ENCODE results near the gene VEZT.

Gene VEZT

DNA sequence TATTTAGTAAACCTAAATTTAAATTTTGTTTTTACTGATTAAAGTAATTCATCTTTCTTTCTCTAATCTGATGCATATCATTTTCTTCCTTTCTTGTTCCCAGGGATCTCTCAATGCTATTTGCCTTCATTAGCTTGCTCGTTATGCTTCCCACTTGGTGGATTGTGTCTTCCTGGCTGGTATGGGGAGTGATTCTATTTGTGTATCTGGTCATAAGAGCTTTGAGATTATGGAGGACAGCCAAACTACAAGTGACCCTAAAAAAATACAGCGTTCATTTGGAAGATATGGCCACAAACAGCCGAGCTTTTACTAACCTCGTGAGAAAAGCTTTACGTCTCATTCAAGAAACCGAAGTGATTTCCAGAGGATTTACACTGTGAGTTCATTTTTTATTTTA, 48.6 kb downstream of the VEZT start:
- Histone ChIP-seq H3K27me3 (ENCODE audit: control insufficient read depth, insufficient read depth, low read length) (no peaks in the 10 kb centered on the region), H3K4me2 (ENCODE audit: low read length) (no peak overlapping the region), H3K4me3 (ENCODE audit: low read length) (no peak overlapping the region), H3K36me3 (ENCODE audit: insufficient read depth, low read length) (peaks cover 18% of the 10 kb centered on the region), H3K9ac (ENCODE audit: low read depth, low read length) (no peak overlapping the region), H3K4me1 (ENCODE audit: control insufficient read depth, insufficient read depth, low read length) (no peaks in the 10 kb centered on the region), H3K9me3 (replicated peaks; ENCODE audit: low read length) (no peaks in the 10 kb centered on the region)

DNA sequence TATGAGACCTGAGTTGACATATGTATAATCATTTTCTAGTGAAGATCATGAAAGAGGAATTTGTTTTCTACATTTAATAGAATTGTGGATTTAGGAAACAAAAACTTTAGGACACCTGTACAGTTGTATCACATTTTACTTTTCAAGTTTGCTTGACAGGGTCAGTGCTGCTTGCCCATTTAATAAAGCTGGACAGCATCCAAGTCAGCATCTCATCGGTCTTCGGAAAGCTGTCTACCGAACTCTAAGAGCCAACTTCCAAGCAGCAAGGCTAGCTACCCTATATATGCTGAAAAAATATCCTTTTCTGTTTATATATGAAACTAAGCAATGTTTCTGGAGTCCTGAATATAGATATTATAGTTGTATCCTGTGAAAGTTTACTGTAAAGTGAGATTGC, 52.3 kb downstream of the VEZT start:
- no peak overlapping the region for H3K9ac ChIP-seq (ENCODE audit: low read depth, low read length)
- no peak overlapping the region for H3K4me2 ChIP-seq (ENCODE audit: low read length)
- no peaks in the 10 kb centered on the region for H3K4me1 ChIP-seq (ENCODE audit: control insufficient read depth, insufficient read depth, low read length)
- H3K4me3 ChIP-seq (ENCODE audit: low read length), result no peak overlapping the region
- H3K27me3 ChIP-seq (ENCODE audit: control insufficient read depth, insufficient read depth, low read length), result no peaks in the 10 kb centered on the region
- H3K9me3 ChIP-seq (replicated peaks; ENCODE audit: low read length), result no peaks in the 10 kb centered on the region
- peaks cover 18% of the 10 kb centered on the region for H3K36me3 ChIP-seq (ENCODE audit: insufficient read depth, low read length)

DNA sequence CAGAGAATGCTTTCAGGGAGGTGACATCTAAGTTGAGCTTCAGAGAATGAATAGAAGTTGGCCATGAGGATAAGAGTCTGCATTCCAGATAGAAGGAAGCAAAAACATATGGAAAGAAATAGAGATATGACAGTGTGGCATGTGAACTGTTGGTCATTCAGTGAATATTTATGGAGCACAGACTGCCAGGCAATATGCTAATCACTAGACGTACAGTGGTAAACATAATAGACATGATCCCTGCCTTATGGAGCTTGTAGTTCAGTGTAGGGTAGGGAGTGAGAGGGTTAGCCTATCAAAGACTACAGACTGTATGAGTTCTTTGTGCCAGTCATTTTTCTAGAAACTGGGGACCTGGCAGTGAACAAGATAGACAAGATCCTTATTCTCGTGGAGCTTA, 53.9 kb downstream of the VEZT start:
- H3K9ac ChIP-seq (ENCODE audit: low read depth, low read length), result no peak overlapping the region
- no peak overlapping the region for H3K4me3 ChIP-seq (ENCODE audit: low read length)
- H3K36me3 ChIP-seq (ENCODE audit: insufficient read depth, low read length), result peaks cover 18% of the 10 kb centered on the region
- no peak overlapping the region for H3K4me2 ChIP-seq (ENCODE audit: low read length)
- H3K9me3 ChIP-seq (replicated peaks; ENCODE audit: low read length), result no peaks in the 10 kb centered on the region
- H3K27me3 ChIP-seq (ENCODE audit: control insufficient read depth, insufficient read depth, low read length), result no peaks in the 10 kb centered on the region
- H3K4me1 ChIP-seq (ENCODE audit: control insufficient read depth, insufficient read depth, low read length), result no peaks in the 10 kb centered on the region

DNA sequence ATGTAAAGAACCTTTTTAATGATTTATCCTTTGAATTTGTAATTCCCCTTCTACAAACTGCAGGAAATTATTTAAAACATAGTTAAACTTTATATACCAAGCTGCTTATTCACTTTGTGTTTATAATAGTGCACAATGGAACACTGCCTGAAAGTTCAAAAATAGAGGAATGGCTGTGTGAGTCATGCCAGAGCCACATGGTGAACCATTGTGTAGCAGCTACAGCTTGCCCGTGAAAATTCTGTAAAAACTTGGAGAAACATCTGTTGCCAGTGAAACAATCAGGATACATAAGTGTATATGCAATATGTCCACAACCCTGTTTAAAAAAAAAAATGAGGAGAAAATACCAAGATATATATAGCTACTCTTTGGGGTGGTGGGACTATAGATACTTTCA, 59.5 kb downstream of the VEZT start:
- peak overlapping the region; percentile 34 for H3K4me2 ChIP-seq (ENCODE audit: low read length)

DNA sequence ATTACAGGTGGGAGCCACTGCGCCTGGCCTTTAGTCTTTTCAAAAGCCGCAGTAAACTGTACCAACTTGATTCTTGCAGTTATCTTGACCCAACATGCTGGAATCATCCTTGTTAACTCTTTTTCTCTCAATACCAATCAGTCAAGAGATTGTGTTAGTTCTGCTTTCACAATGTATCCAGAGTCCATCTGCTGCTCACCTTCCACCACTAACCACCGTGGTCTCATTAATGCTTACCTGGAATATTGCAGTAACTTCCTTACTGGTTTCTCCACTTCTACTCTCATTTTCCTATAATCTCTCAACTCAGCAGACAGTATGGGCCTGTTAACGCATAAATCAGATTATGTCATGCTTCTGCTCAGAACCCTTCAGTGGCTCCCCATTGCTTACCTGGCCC, 62.2 kb downstream of the VEZT start:
- Histone ChIP-seq H3K9me3 (replicated peaks; ENCODE audit: low read length) (no peaks in the 10 kb centered on the region), H3K4me2 (ENCODE audit: low read length) (no peak overlapping the region), H3K9ac (ENCODE audit: low read depth, low read length) (no peak overlapping the region), H3K36me3 (ENCODE audit: insufficient read depth, low read length) (peaks cover 21% of the 10 kb centered on the region), H3K4me3 (ENCODE audit: low read length) (no peak overlapping the region), H3K27me3 (ENCODE audit: control insufficient read depth, insufficient read depth, low read length) (no peaks in the 10 kb centered on the region), H3K4me1 (ENCODE audit: control insufficient read depth, insufficient read depth, low read length) (peaks cover 14% of the 10 kb centered on the region)

More for the DNA sequence above, 59.5 kb downstream of the VEZT start:
- Histone ChIP-seq H3K4me3 (ENCODE audit: low read length) (no peak overlapping the region), H3K36me3 (ENCODE audit: insufficient read depth, low read length) (peaks cover under 1% of the 10 kb centered on the region), H3K27me3 (ENCODE audit: control insufficient read depth, insufficient read depth, low read length) (no peaks in the 10 kb centered on the region), H3K4me1 (ENCODE audit: control insufficient read depth, insufficient read depth, low read length) (peaks cover 14% of the 10 kb centered on the region), H3K9ac (ENCODE audit: low read depth, low read length) (no peak overlapping the region), H3K9me3 (replicated peaks; ENCODE audit: low read length) (no peaks in the 10 kb centered on the region)

DNA sequence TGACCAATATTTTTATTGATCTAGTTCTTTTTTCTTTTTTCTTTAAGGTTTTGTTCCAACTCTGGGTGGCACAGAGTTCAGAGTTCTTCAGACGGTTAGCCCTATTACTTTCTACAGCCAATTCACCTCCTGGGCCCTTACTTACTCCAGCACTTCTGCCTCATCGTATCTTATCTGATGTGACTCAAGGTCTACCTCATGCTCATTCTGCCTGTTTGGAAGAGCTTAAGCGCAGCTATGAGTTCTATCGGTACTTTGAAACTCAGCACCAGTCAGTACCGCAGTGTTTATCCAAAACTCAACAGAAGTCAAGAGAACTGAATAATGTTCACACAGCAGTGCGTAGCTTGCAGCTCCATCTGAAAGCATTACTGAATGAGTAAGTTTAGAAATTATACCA, 64.7 kb downstream of the VEZT start:
- Histone ChIP-seq H3K4me2 (ENCODE audit: low read length) (no peak overlapping the region), H3K9ac (ENCODE audit: low read depth, low read length) (no peak overlapping the region), H3K4me3 (ENCODE audit: low read length) (no peak overlapping the region), H3K27me3 (ENCODE audit: control insufficient read depth, insufficient read depth, low read length) (no peaks in the 10 kb centered on the region), H3K36me3 (ENCODE audit: insufficient read depth, low read length) (peaks cover 25% of the 10 kb centered on the region), H3K9me3 (replicated peaks; ENCODE audit: low read length) (no peaks in the 10 kb centered on the region), H3K4me1 (ENCODE audit: control insufficient read depth, insufficient read depth, low read length) (peaks cover 8% of the 10 kb centered on the region)

DNA sequence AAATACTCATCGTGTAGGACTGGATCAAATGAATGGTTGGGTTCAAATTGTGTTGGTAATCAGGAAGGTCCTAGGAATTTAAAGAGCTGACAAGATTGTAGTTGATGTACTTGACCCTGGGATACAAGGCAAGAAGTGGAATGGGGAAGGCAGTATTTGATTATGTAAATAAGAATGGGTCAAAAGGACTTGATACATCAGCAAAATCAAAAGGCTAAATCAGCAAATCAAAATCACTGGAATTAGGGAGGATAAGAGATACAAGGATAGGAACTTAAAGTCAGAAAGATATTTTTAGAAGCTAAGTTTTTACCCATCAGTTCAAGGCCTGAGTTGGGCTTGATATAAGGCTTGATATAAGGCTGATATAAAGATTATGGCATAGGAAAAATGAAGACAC, 65.8 kb downstream of the VEZT start:
- Histone ChIP-seq H3K27me3 (ENCODE audit: control insufficient read depth, insufficient read depth, low read length) (no peaks in the 10 kb centered on the region), H3K36me3 (ENCODE audit: insufficient read depth, low read length) (peaks cover 25% of the 10 kb centered on the region), H3K4me2 (ENCODE audit: low read length) (no peak overlapping the region), H3K4me1 (ENCODE audit: control insufficient read depth, insufficient read depth, low read length) (peaks cover 2% of the 10 kb centered on the region), H3K4me3 (ENCODE audit: low read length) (no peak overlapping the region), H3K9me3 (replicated peaks; ENCODE audit: low read length) (no peaks in the 10 kb centered on the region), H3K9ac (ENCODE audit: low read depth, low read length) (no peak overlapping the region)

DNA sequence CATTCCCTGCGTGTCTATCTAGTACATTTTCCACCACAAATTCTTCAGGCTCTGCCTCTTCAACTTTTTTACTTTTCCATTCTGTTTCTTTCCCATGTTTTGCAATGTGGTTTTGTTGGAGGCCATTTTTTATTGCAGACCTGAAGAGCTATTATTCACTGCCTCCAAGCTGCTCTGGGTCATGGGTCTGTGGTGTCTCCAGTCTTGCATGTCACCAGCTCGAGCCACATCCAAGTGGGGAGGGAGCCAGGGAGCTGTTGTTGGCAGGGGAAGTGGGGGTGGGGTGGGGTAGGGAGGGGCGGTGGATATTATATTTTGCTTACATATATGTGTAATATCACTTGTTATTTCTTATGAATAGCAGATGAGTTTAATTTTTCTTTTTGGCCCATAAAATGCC, 69.1 kb downstream of the VEZT start:
- Histone ChIP-seq H3K9me3 (replicated peaks; ENCODE audit: low read length) (no peaks in the 10 kb centered on the region), H3K9ac (ENCODE audit: low read depth, low read length) (no peak overlapping the region), H3K4me1 (ENCODE audit: control insufficient read depth, insufficient read depth, low read length) (peaks cover 2% of the 10 kb centered on the region), H3K36me3 (ENCODE audit: insufficient read depth, low read length) (peaks cover 25% of the 10 kb centered on the region), H3K4me2 (ENCODE audit: low read length) (no peak overlapping the region), H3K27me3 (ENCODE audit: control insufficient read depth, insufficient read depth, low read length) (no peaks in the 10 kb centered on the region), H3K4me3 (ENCODE audit: low read length) (no peak overlapping the region)

DNA sequence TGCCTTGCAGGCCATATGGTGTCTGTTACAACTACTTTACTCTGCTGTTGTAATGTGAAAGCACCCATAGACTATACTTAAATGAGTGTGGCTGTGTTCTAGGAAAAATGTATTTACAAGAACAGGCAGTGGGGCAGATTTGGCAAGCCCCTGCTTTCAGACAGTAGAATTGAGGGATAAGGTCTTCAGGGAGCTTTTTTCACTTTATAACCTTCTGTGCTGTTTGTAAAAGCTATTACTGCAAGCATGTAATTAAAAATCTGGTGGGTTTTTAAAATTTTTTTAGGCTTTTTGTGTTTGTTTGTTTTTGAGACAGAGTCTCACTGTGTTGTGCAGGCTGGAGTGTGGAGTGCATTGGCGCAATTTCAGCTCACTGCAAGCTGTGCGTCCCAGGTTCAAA, 73.9 kb downstream of the VEZT start:
- no peaks in the 10 kb centered on the region for H3K27me3 ChIP-seq (ENCODE audit: control insufficient read depth, insufficient read depth, low read length)
- H3K36me3 ChIP-seq (ENCODE audit: insufficient read depth, low read length), result peaks cover 21% of the 10 kb centered on the region
- no peak overlapping the region for H3K4me2 ChIP-seq (ENCODE audit: low read length)
- peaks cover 2% of the 10 kb centered on the region for H3K4me1 ChIP-seq (ENCODE audit: control insufficient read depth, insufficient read depth, low read length)
- H3K9me3 ChIP-seq (replicated peaks; ENCODE audit: low read length), result no peaks in the 10 kb centered on the region
- H3K9ac ChIP-seq (ENCODE audit: low read depth, low read length), result no peak overlapping the region
- no peak overlapping the region for H3K4me3 ChIP-seq (ENCODE audit: low read length)

DNA sequence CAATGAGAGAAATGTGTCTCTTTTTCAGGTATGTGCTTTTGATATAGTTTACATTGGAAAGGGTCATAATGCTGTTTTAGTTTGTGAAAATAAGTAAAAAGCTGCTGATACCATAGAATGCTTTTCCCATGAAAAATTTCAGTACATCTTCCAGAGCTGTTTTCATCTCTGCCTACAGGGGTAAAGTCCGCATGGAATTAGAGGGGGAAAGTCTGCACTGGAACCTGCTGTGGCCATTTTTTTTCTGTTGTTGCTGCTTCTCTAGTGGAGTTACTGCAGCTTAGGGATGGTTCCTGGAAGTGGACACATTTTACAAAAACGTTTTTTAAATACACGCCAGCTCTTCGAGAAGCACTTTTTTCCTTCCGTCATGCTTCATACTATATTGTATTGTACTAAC, 81.3 kb downstream of the VEZT start:
- H3K4me3 ChIP-seq (ENCODE audit: low read length), result no peak overlapping the region
- H3K4me1 ChIP-seq (ENCODE audit: control insufficient read depth, insufficient read depth, low read length), result peaks cover 9% of the 10 kb centered on the region
- H3K4me2 ChIP-seq (ENCODE audit: low read length), result no peak overlapping the region
- peaks cover 44% of the 10 kb centered on the region for H3K36me3 ChIP-seq (ENCODE audit: insufficient read depth, low read length)
- no peak overlapping the region for H3K9ac ChIP-seq (ENCODE audit: low read depth, low read length)
- H3K9me3 ChIP-seq (replicated peaks; ENCODE audit: low read length), result no peaks in the 10 kb centered on the region
- H3K27me3 ChIP-seq (ENCODE audit: control insufficient read depth, insufficient read depth, low read length), result no peaks in the 10 kb centered on the region

DNA sequence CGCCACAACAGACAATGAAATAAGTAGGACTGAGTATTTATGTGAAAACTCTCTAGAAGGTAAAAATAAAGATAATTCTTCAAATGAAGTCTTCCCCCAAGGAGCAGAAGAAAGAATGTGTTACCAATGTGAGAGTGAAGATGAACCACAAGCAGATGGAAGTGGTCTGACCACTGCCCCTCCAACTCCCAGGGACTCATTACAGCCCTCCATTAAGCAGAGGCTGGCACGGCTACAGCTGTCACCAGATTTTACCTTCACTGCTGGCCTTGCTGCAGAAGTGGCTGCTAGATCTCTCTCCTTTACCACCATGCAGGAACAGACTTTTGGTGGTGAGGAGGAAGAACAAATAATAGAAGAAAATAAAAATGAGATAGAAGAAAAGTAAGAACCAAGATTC, 82.7 kb downstream of the VEZT start:
- no peak overlapping the region for H3K4me2 ChIP-seq (ENCODE audit: low read length)
- no peak overlapping the region for H3K4me3 ChIP-seq (ENCODE audit: low read length)
- H3K9me3 ChIP-seq (replicated peaks; ENCODE audit: low read length), result no peaks in the 10 kb centered on the region
- H3K4me1 ChIP-seq (ENCODE audit: control insufficient read depth, insufficient read depth, low read length), result peaks cover 23% of the 10 kb centered on the region
- H3K36me3 ChIP-seq (ENCODE audit: insufficient read depth, low read length), result peaks cover 36% of the 10 kb centered on the region
- H3K27me3 ChIP-seq (ENCODE audit: control insufficient read depth, insufficient read depth, low read length), result no peaks in the 10 kb centered on the region
- no peak overlapping the region for H3K9ac ChIP-seq (ENCODE audit: low read depth, low read length)

DNA sequence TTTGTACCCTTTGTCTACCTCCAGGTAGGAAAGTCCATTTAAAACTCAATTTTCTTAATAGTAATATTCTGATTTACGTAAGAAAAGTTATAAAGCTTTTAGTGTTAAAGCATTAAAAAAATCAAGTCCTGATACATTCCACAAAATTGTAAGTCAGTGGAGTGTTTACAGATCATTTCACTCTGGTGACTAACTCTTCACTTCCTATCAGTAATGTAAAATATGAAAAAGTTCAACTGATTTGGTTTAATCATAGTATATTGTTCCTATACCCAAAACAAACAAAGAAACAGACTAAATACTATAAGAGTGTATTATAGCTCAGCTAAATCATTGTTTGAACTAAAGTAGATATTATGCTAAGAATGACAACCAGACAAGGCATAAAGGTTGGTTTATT, 85.9 kb downstream of the VEZT start:
- Histone ChIP-seq H3K9ac (ENCODE audit: low read depth, low read length) (no peak overlapping the region), H3K4me2 (ENCODE audit: low read length) (peak overlapping the region; percentile 51), H3K27me3 (ENCODE audit: control insufficient read depth, insufficient read depth, low read length) (no peaks in the 10 kb centered on the region), H3K36me3 (ENCODE audit: insufficient read depth, low read length) (peaks cover 26% of the 10 kb centered on the region), H3K4me1 (ENCODE audit: control insufficient read depth, insufficient read depth, low read length) (peaks cover 24% of the 10 kb centered on the region), H3K4me3 (ENCODE audit: low read length) (no peak overlapping the region), H3K9me3 (replicated peaks; ENCODE audit: low read length) (no peaks in the 10 kb centered on the region)
